Head of caudate nucleus (tissue), 42 donors: ENCODE results near the gene PELI2.

Source experiments
- DNase-seq, 42 donors: peaks; one replicate each; pipeline versions ENCODE4 v3.0.0 to v3.0.0-alpha.2; 2020 to 2021; ENCODE audit warnings: mixed read lengths in 7 of 42
- intact Hi-C: fragments of 100-400 bp; cut with DNase I; formaldehyde crosslinking; loops from one replicate; pipeline ENCODE4 v1.15.0; 2022

The PELI2 gene

GRCh38 chr14:56216626-56217379, 98.6 kb downstream of the PELI2 start:
- intact Hi-C loops: no loop called here
- peak; percentile 38 to 85 (median 66) for DNase-seq

DNA sequence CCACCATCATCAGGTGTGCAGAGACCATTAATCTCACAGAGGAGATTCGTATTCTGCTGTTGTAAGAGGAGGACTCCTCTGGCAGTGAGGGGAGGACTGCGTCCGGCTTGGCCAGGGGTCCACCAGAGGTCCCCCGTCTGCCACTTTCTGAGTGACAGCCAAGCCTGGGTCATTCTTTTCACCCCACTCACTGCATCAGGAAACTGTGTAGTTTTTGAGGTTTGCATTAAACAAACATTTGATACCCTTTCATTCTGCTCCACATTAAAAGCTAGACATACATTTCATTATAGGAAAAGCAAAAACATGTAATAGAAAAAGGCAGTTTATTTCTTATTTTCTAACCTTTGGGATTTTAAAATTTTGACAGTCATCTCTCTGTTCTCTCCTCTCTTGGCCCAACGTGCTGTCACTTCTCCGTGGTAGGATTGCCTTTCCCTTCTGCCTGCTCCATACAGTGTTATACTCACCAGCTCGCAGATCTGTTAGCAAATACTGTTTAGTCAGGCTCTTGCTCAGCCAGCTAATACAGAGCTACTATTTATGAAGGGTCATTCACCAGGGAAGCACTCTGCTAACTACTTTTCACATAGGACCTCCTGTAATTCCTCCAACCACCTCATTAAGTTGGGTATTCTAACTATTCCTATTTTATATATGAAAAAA, 99.3 kb downstream of the PELI2 start:
- intact Hi-C loops: no loop called here
- peak in 2 of 42 donors; percentile 33 to 54 for DNase-seq

DNA sequence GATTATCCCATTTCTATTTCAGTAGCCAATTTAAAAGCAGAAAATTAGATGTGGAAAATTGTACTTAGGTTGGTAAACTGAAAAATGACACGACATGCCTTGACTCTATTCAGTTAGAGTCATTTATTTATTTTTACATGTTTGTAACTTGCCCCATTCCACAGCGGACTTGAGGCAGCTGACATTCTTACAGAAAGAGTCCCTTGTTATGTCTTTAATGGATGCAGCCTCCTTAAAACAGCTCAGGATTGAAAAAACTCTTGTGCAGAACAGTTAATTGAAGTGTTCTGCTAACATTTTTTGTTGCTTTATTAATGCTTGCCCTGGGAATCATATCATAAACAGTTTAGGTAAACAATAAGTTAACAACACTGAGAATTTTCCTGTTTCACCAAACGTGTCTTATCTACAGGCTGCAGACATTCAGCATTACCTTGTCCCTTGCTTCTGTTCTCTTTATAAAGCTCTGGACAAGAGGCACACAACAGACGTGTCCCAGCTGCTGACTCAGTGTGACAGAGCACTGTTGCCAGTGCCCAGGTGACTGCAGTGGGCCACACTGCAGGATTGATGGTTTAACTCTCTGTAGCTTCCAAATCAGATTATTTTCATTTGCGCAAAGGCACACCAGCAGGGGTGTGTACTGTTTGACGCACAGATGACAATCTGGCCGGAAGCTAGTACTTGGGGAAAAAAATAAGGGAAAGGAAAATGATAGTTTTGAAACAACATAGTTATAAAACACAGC, 101.6 kb downstream of the PELI2 start:
- DNase-seq: peak in 1 of 42 donors; percentile 9
- intact Hi-C loops: no loop called here

DNA sequence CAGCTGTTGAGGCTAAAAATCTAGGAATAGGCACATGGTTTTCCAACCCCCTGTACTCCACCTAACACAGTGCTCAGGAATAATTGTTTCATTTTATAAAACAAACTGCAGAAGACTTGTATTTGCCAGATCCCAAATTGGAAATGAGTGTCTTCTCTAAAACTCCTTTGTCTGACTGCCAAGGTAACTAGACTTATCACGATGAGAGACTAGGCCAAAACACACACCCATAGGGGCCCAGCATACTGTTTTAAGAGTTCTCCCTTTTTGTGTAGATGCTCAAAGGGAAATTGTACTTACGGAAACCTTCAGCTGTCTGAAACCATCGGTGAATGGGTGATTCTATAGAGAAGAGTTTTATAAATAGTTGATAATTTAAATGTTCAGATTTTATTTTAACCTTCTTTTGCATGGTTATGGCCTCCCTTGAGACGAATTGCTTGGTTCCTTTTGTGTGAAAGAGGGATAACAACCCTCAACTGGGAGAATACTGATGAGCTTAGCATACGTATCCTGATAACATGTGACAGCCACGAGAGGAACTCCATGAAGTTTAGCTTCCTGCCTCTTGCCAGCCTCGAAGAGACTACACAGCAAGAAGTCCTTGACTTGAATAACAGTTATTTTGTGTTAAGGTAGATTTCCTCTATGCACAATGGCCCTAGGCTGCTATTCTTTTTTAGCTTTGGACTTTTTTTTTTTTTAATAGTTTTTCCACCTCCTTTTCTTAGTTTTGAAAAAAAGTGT, 103.3 kb downstream of the PELI2 start:
- DNase-seq: no peak
- intact Hi-C loops: no loop called here

DNA sequence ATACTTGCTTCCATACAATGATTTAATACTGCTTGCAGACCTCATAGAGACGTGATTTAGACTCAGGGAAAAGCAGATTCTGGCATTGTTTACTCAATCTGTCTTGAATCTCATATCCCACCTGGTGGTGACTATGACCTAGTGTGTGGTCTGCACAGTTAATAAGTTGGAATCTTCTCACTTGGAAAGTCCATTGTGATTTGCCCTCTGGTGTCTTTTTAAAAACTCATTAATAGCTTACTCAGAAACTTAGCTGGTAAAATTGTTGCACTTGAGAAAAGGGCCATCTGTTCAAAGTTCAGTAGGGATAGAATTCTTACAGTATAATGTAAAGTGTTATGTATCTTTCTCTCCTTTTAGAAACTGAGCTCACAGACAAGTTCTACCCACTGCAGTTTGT, 106.0 kb downstream of the PELI2 start:
- intact Hi-C loops: no loop called here
- no peak for DNase-seq

DNA sequence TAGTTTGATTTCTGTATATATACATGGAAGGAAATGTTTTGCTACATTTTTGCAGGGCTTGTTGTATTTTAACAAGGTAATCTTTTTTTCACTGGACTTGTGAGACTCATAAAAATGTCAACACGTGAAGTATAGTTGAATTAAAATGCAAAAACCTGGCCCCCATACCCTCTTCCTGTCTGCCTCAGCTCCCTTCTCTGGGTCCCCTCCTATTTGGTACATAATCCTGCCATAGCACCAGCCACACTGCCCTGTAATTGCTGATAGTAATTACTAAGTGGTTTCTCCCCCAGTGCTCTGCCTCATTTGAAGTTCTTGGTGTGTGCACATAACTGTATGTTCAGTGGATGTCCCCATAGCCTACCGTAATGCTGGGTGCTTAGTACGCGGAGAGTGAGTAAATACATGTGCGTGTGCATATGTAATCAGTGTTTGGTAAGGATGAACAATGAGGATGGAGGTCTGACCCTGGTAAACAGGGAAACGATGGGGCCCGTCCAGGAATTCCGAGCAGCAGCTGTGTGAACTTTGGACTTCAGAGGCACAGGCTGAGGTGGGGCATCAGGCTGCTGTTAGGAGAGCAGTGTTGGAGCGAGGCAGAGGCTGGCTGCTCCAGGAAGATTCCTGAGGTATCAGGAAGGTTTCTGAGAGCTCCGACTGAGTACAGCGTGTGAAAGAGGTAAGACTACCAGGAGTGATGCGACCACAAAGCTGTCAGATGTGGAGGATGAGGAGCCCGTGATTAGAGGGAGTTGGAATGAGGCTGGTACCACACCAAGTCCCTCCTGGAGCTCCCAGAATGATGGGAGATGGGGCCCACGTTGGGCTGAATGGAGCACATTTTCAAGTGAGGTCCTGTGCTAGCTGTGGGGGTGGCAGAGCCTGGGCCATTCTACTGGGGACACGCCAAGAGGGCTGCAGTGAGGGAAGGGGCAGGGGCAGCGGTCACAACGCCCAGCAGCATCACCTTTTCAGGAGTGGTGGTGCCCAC, 106.8 kb downstream of the PELI2 start:
- intact Hi-C loops: no loop called here
- DNase-seq: no peak

- intact Hi-C loops: no loop called here
These were observed 117.2 kb downstream of the PELI2 start for GRCh38 chr14:56235388-56235787.

DNA sequence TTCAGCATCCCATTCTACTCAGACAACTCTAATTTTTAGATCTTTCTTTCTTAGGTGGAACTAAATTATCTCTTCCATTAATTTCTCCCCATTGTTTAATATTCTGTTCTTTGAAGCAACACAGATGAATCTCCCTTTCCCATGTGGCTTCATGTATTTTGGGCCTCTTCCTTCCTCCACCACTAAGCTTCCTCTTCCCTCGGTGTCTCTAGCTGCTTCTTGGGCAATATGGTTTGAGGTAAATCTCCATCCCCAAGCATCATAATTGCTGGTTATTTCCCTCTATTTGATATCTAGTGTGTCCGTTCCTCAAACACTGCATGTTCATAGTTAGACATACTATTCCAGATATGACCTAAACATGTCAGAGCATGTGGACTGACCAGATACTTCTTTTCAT, 119.2 kb downstream of the PELI2 start:
- DNase-seq: no peak
- intact Hi-C loops: no loop called here

More at GRCh38 chr14:56235388-56235787, 117.2 kb downstream of the PELI2 start:
- DNase-seq: no peak

GRCh38 chr14:56241461-56241860, 123.2 kb downstream of the PELI2 start:
- DNase-seq: no peak
- intact Hi-C loops: no loop called here

GRCh38 chr14:56243110-56243509, 124.9 kb downstream of the PELI2 start:
- no peak for DNase-seq
- intact Hi-C loops: no loop called here

DNA sequence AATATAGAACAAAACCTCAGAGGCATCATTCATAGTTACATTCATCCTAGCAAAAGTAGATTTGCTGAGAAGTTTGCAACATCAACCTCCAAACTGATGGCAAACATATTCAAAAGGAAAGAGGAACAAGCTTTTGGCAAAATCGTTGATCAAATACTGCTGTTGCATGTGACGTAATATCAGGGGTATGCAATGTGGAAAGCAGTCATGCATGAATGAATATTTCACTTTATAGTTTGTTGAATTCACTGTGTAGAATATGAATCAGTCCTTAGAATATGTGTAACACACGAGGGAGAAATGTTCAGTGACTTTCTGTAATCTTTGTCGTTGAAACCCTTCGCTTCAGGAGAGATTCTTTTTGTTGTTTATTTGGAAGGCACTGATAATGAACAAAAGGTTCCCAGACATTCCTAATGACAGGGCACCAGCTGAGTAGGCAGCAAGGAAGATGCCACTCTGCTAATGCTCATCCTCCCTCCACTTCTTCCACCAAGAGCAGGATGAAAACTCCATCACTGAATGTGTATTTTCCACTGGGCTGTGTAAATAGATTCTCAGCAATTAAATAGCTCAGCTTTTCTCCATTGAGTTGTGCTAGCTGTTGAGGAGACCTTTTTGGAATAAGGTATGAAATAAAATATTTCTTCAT, 126.1 kb downstream of the PELI2 start:
- intact Hi-C loops: no loop called here
- no peak for DNase-seq

DNA sequence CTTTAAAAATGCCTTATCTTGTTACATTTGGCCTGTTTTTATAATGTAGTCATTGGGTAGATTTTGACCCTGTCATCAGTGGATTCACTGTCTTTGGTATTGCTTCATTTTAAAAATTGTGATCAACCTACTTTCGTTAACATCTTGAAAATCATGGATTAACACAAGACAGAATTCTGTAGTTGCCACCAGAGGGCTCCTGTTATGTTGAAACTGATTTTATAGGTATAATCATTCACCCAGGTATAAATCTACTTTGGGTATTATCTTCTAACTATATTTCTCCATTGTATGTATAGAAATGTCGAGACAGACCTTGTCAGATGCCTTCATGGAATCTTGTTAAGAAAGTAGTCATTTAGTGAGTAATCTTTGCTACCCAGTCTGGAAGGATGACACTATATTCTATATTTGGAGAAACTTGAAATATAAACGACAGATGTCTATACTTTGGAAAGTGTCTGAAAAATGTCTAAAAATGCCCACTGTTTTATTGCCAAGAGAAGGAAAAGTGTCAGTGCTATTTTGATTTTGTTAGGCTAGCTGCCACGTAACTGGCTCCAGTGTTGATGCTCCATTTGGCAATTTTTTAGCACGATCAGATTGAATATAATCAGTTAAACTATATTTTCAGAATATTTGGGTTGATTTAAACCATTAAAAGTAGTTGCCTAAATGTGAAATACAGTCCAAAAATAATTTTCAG, 129.4 kb downstream of the PELI2 start:
- DNase-seq: peak in 3 of 42 donors; percentile 5 to 36 (median 8)
- intact Hi-C loops: no loop called here

DNA sequence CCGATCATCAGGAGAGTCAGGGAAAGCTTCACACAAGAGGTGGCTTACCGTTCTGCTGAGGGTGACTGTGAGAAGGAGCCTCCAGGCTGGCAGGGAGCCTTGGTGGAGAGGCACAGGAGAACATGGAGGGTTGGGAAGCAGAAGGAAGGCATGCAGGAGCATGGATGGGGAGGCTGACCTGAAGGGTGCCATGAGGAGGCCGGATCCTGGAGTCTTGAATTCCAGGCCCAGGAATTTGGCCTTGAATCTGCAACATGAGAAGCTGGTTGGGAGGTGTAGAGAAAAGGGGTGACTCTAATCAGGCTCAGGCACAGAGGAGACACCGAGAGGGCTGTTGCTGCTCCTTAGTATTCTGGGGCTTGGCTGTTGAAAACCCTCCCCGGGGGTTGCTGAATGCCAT, 130.2 kb downstream of the PELI2 start:
- DNase-seq: no peak
- intact Hi-C loops: no loop called here

DNA sequence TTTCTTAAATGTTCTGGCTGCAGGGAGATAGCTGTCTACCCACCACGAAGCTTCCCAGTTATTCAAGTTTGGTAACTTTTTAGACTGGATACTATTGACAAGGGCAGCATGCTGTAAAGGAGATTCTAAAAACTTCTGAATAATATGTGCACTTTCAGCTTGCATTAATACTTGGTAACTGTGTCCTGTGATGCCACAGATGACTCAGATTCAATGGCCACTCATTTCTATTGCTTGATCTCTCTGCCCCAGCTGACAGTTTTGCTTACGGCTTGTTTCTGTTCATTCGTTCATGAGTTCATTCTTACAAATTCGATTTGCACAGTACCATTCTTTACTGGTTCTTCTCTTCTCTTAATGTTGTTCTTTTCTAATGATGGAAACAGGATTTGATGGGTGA, 142.8 kb downstream of the PELI2 start:
- DNase-seq: no peak

DNA sequence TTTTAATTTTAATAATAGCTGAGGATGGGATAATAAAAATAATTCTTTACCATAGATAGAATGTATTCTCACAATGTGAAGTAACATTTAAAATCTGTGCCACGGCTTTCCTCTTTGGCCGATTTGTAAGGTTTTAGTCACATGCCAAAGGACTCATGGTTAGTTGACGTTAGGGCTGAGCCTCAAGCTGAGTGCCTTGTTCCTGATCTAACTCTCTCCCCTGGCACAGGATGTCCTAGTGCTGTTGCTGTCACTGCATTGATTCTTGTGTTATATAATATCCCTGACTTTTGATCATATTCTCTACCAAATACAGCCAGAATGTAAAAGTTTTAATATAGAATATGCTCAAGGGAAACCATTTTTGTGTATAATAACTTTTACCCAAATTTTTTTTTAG, 144.3 kb downstream of the PELI2 start:
- DNase-seq: no peak
- intact Hi-C loops: no loop called here

More for the DNA sequence above, 142.8 kb downstream of the PELI2 start:
- intact Hi-C loops: no loop called here

- intact Hi-C loops: no loop called here
- DNase-seq: no peak
These were observed 149.8 kb downstream of the PELI2 start for GRCh38 chr14:56268039-56268438.

GRCh38 chr14:56268673-56269072, 150.5 kb downstream of the PELI2 start:
- intact Hi-C loops: no loop called here

More at GRCh38 chr14:56268673-56269072, 150.5 kb downstream of the PELI2 start:
- no peak for DNase-seq
